ENCODE data around the gene CNTNAP2. TPM values are rescaled to one million over a fixed set of nuclear protein-coding genes. Genes with fewer than 3 reads are reported as not detected.

Gene CNTNAP2
- total RNA-seq, 2 donors from 2014 or later, result 171 to 228 TPM

DNA sequence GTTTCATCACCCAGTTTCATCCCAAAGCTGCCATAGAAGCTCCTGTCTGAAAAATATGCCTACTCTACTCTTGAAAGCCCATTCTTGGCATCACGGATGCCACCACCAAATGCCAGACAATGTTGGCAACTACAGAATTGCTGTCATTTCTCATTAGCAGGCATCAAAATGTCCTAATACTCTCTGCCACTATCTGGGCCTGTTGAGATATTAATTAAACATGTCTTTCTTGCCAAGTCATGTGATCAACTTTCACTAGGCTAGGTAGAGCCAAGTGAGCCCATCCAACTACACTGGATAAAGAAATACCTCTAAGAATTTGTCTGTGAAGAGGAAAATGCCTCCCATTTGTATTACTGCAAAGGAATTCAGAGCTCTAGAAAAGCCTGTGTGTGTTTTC lies 1380.6 kb downstream of the CNTNAP2 start:
- Mint-ChIP-seq H3K27ac (no peak overlapping the region), H3K4me1 (no peaks in the 10 kb centered on the region), H3K36me3 (ENCODE audit: low read depth) (no peaks in the 10 kb centered on the region), H3K4me3 (no peak overlapping the region), H3K9me3 (peaks cover 6% of the 10 kb centered on the region), H3K27me3 (ENCODE audit: insufficient read depth) (no peaks in the 10 kb centered on the region)
- H3K4me1 ChIP-seq (ENCODE audit: control insufficient read depth, insufficient read depth, low read length), result no peaks in the 10 kb centered on the region
- no peaks in the 10 kb centered on the region for H3K9me3 ChIP-seq (ENCODE audit: control insufficient read depth, low read length)
- WGBS, 2 experiments (ENCODE audit: insufficient coverage in 1 of 2, insufficient read length in 1 of 2), result 97 to 100% methylated on average over 1 of the region's 1 CpG
- TF ChIP-seq, protein P1, sequence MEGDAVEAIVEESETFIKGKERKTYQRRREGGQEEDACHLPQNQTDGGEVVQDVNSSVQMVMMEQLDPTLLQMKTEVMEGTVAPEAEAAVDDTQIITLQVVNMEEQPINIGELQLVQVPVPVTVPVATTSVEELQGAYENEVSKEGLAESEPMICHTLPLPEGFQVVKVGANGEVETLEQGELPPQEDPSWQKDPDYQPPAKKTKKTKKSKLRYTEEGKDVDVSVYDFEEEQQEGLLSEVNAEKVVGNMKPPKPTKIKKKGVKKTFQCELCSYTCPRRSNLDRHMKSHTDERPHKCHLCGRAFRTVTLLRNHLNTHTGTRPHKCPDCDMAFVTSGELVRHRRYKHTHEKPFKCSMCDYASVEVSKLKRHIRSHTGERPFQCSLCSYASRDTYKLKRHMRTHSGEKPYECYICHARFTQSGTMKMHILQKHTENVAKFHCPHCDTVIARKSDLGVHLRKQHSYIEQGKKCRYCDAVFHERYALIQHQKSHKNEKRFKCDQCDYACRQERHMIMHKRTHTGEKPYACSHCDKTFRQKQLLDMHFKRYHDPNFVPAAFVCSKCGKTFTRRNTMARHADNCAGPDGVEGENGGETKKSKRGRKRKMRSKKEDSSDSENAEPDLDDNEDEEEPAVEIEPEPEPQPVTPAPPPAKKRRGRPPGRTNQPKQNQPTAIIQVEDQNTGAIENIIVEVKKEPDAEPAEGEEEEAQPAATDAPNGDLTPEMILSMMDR (conservative IDR thresholded peaks at IDR 0.05), result no peak
- no peaks in the 10 kb centered on the region for H3K27me3 ChIP-seq (ENCODE audit: control insufficient read depth, insufficient read depth, low read length, poor library complexity, severe bottlenecking)
- no peak overlapping the region for H3K9ac ChIP-seq (ENCODE audit: extremely low read depth, low read length, poor library complexity, severe bottlenecking)
- H3K36me3 ChIP-seq (ENCODE audit: control insufficient read depth, insufficient read depth, low read length), result no peaks in the 10 kb centered on the region
- no peak overlapping the region for H3K27ac ChIP-seq (ENCODE audit: low read depth, low read length)
- DNase-seq, result no peak
- no peak overlapping the region for H3K4me3 ChIP-seq (ENCODE audit: low read length)

DNA sequence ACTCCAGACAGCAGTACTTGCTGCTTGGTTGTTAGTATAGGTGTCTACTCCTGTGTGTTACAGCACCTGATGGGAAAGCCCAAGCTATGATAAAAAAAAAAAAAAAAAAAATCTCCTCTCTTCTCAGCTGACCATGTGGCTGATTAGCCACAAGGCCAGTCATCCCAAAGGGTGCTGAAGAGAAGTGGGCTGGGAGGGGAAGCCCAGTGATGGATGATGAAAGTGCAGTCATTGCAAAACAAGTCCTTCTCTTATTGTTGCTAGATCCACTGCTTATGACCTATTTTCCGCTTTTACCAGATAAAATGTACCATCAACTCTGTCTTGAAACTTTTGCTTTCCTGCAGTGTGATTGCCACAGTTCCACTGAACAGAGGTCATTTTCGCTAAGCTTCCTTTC lies 1381.5 kb downstream of the CNTNAP2 start:
- DNase-seq, result no peak
- H3K4me3 Mint-ChIP-seq, result no peak overlapping the region
- no peaks in the 10 kb centered on the region for H3K4me1 Mint-ChIP-seq
- Histone ChIP-seq H3K36me3 (ENCODE audit: control insufficient read depth, insufficient read depth, low read length) (no peaks in the 10 kb centered on the region), H3K27ac (ENCODE audit: low read depth, low read length) (no peak overlapping the region), H3K27me3 (ENCODE audit: control insufficient read depth, insufficient read depth, low read length, poor library complexity, severe bottlenecking) (no peaks in the 10 kb centered on the region), H3K9me3 (ENCODE audit: control insufficient read depth, low read length) (no peaks in the 10 kb centered on the region), H3K4me3 (ENCODE audit: low read length) (no peak overlapping the region), H3K9ac (ENCODE audit: extremely low read depth, low read length, poor library complexity, severe bottlenecking) (no peak overlapping the region), H3K4me1 (ENCODE audit: control insufficient read depth, insufficient read depth, low read length) (no peaks in the 10 kb centered on the region)
- no peaks in the 10 kb centered on the region for H3K27me3 Mint-ChIP-seq (ENCODE audit: insufficient read depth)
- peaks cover 6% of the 10 kb centered on the region for H3K9me3 Mint-ChIP-seq
- WGBS, 2 experiments (ENCODE audit: insufficient coverage in 1 of 2, insufficient read length in 1 of 2), result 94 to 100% methylated on average over 1 to 2 of the region's 2 CpGs
- no peak overlapping the region for H3K27ac Mint-ChIP-seq
- H3K36me3 Mint-ChIP-seq (ENCODE audit: low read depth), result no peaks in the 10 kb centered on the region
- TF ChIP-seq, protein P1 (conservative IDR thresholded peaks at IDR 0.05), result no peak

DNA sequence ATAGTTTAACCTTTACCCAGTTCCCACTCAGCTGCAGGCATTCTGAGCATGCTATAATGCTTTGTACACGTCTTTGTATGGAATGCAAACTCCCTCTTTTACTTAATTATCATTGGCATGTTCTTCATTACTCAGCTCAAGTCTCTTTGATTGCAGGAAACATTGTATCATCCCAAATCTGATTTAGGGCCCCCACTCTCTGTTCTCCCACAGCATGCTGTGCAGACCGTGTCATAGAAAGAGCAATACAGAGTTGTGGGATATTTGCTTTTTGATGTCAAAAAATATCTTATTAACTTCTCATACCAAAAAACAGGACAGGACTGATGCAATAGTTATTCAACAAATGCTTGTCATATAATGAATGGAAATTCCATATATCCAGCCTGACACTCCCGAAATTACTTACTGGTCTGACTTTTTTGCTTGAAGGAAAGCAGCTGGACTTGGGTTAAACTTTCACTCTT lies 1392.5 kb downstream of the CNTNAP2 start:
- no peaks in the 10 kb centered on the region for H3K4me1 ChIP-seq (ENCODE audit: control insufficient read depth, insufficient read depth, low read length)
- H3K9me3 ChIP-seq (ENCODE audit: control insufficient read depth, low read length), result no peaks in the 10 kb centered on the region
- H3K4me1 Mint-ChIP-seq, result no peaks in the 10 kb centered on the region
- H3K4me3 ChIP-seq (ENCODE audit: low read length), result no peak overlapping the region
- no peak overlapping the region for H3K9ac ChIP-seq (ENCODE audit: extremely low read depth, low read length, poor library complexity, severe bottlenecking)
- TF ChIP-seq, protein P1 (conservative IDR thresholded peaks at IDR 0.05), result no peak
- no peak overlapping the region for H3K27ac Mint-ChIP-seq
- DNase-seq, result no peak
- peaks cover 2% of the 10 kb centered on the region for H3K9me3 Mint-ChIP-seq
- 76 to 93% methylated on average over 2 to 3 of the region's 3 CpGs for WGBS, 2 experiments (ENCODE audit: insufficient coverage in 1 of 2, insufficient read length in 1 of 2)
- no peaks in the 10 kb centered on the region for H3K36me3 ChIP-seq (ENCODE audit: control insufficient read depth, insufficient read depth, low read length)
- H3K36me3 Mint-ChIP-seq (ENCODE audit: low read depth), result no peaks in the 10 kb centered on the region
- no peak overlapping the region for H3K27ac ChIP-seq (ENCODE audit: low read depth, low read length)
- no peaks in the 10 kb centered on the region for H3K27me3 ChIP-seq (ENCODE audit: control insufficient read depth, insufficient read depth, low read length, poor library complexity, severe bottlenecking)
- H3K4me3 Mint-ChIP-seq, result no peak overlapping the region
- H3K27me3 Mint-ChIP-seq (ENCODE audit: insufficient read depth), result no peaks in the 10 kb centered on the region
